MG63 (cell line): Measurements from ENCODE around the gene GPC6. TPM values are rescaled to one million over a fixed set of nuclear protein-coding genes. Genes with fewer than 3 reads are reported as not detected.
"Not testable (repeated sequence)": the region's sequence is repeated elsewhere in the genome, so short reads cannot be mapped to it uniquely, and the experiment has no call there.

ENCODE experiments used
- DNase-seq: peaks from one replicate; pipeline ENCODE4 v3.0.0-alpha.2; 2020
- H3K27me3 ChIP-seq: fragments of 250-450 bp; sonication (Bioruptor Pico); 2 replicates; pipeline ENCODE4 v1.5.1; 2020; ENCODE audit warnings: mild to moderate bottlenecking, moderate library complexity
- H3K36me3 ChIP-seq: fragments of 250-450 bp; sonication (Bioruptor Pico); 2 replicates; pipeline ENCODE4 v1.5.1; 2020; ENCODE audit warnings: mild to moderate bottlenecking, moderate library complexity
- H3K4me3 ChIP-seq: fragments of 250-450 bp; sonication (Bioruptor Pico); 2 replicates; pipeline ENCODE4 v1.5.1; 2020; ENCODE audit warnings: mild to moderate bottlenecking, moderate library complexity
- H3K9me3 ChIP-seq: fragments of 250-450 bp; sonication (Bioruptor Pico); 2 replicates; pipeline ENCODE4 v1.5.1; 2020; ENCODE audit warnings: mild to moderate bottlenecking, moderate library complexity
- total RNA-seq: library from RNA; depleted of rRNA; stranded (reverse); fragments of >200 nt; shearing (Covaris generic); gene quantifications from 2 replicates; pipeline ENCODE4 v1.2.3, GENCODE V29; 2014; ENCODE audit warnings: low replicate concordance

Gene GPC6
- total RNA-seq, 1 experiment from 2014 or later, result 4.1 TPM

DNA sequence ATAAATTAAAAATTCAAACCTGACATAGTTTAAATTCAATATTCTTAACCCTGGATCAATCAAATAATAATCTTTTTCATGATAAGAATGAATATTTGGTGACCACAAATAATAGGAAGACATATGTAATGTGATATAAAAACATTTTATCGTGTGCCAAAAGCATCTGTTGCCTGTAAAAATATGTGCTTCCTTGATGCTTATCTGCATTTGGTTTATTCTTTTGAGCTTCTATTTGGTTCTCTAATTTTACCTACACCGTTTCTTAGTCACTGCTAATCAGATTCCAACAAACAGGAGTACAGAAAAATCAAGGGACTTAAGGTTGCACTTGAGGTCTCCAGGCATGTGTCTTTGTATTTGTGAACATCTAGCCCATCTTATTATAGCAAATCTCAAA, 978.3 kb downstream of the GPC6 start:
- DNase-seq, result no peak
- Histone ChIP-seq H3K36me3 (no peaks in the 10 kb centered on the region), H3K4me3 (no peak overlapping the region), H3K27me3 (no peaks in the 10 kb centered on the region), H3K9me3 (no peaks in the 10 kb centered on the region)

DNA sequence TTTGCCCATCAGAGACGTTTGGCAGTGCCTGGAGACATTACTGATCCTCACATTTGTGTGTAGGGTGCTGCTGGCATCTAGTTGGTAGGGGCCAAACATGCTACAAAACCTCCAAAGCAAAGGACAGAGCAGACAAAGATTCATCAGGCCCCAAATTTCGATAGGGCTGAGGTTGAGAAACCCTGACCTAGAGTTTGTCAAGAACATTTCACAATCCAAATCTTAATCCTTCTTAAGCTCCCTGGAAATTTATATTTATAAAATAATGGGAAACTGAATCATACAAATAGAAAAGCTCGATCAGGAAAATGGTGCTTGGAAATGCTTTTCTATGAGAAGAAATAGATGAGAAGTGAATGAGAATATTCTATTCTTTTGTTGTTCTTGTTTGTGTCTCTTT, 979.3 kb downstream of the GPC6 start:
- no peak for DNase-seq
- Histone ChIP-seq H3K27me3 (no peaks in the 10 kb centered on the region), H3K9me3 (no peaks in the 10 kb centered on the region), H3K36me3 (no peaks in the 10 kb centered on the region), H3K4me3 (no peak overlapping the region)

- no peak for DNase-seq
- Histone ChIP-seq H3K27me3 (no peaks in the 10 kb centered on the region), H3K36me3 (no peaks in the 10 kb centered on the region), H3K9me3 (no peaks in the 10 kb centered on the region), H3K4me3 (no peak overlapping the region)
Observed at GRCh38 chr13:94209117-94209516, 982.5 kb downstream of the GPC6 start.

DNA sequence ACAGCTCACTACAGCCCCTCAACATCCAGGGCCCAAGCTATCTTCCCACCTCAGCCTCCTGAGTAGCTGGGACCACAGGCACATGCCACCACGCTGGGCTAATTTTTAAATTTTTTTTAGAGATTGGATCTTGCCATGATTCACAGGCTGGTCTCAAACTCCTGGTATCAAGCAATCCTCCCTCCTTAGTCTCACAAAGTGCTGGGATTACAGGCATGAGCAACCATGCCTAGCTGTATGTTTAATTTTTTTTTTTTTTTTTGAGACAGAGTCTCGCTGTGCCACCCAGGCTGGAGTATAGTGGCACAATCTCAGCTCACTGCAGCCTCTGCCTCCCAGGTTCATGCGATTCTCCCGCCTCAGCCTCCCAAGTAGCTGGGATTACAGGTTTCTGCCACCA, 983.3 kb downstream of the GPC6 start:
- not testable (repeated sequence) for H3K27me3 ChIP-seq, H3K36me3 ChIP-seq, DNase-seq, H3K9me3 ChIP-seq, H3K4me3 ChIP-seq

- no peaks in the 10 kb centered on the region for H3K27me3 ChIP-seq
Observed at GRCh38 chr13:94210816-94211215, 984.2 kb downstream of the GPC6 start.

DNA sequence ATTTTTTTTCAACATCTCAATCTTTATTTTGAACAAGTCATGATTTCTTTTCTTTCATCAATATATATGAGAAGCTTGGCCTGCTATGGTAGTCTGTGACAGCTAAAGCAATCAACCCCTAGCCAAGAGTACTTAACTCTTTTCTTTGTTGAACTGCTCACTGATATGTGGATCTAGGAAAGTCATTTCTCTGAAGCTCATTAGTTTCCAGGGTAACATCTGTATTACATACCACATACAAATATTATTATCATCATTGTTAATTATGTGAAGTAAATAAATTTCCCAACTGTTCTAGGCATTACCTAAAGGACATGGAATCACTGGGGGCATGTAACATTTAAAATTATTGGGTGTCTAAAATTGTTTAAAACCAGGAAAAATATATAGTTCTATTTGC, 985.6 kb downstream of the GPC6 start:
- Histone ChIP-seq H3K36me3 (no peaks in the 10 kb centered on the region), H3K4me3 (no peak overlapping the region), H3K27me3 (no peaks in the 10 kb centered on the region), H3K9me3 (no peaks in the 10 kb centered on the region)
- DNase-seq, result no peak

More at GRCh38 chr13:94210816-94211215, 984.2 kb downstream of the GPC6 start:
- Histone ChIP-seq H3K9me3 (no peaks in the 10 kb centered on the region), H3K36me3 (no peaks in the 10 kb centered on the region), H3K4me3 (no peak overlapping the region)
- no peak for DNase-seq

- no peak for DNase-seq
- no peak overlapping the region for H3K4me3 ChIP-seq
- H3K27me3 ChIP-seq, result no peaks in the 10 kb centered on the region
- H3K36me3 ChIP-seq, result no peaks in the 10 kb centered on the region
- H3K9me3 ChIP-seq, result no peaks in the 10 kb centered on the region
Observed at GRCh38 chr13:94214121-94214520, 987.5 kb downstream of the GPC6 start.

- Histone ChIP-seq H3K4me3 (no peak overlapping the region), H3K27me3 (no peaks in the 10 kb centered on the region), H3K36me3 (no peaks in the 10 kb centered on the region), H3K9me3 (no peaks in the 10 kb centered on the region)
- no peak for DNase-seq
Observed at GRCh38 chr13:94214975-94215374, 988.4 kb downstream of the GPC6 start.

DNA sequence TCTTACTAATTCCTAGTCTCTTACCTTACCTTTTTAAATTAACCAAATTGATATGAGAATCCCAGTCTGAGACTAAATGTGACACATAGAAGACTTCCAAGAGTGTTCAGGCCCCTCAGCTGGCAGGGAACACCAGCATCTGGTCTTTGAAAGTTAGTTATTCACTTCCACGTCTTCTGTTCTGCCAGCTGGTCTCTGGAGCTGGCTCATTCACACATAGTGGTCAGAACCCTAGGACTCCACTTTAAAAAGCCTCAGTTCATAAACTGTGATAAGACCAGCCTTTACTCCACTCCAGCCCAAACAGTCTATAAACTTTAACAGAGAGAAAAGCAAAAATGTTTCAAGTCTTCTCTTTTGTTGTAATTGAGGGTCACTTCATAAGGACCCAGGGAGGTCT, 989.9 kb downstream of the GPC6 start:
- no peak for DNase-seq
- Histone ChIP-seq H3K4me3 (no peak overlapping the region), H3K9me3 (no peaks in the 10 kb centered on the region), H3K36me3 (no peaks in the 10 kb centered on the region), H3K27me3 (no peaks in the 10 kb centered on the region)

- no peak for DNase-seq
- Histone ChIP-seq H3K9me3 (no peaks in the 10 kb centered on the region), H3K27me3 (no peaks in the 10 kb centered on the region), H3K4me3 (no peak overlapping the region), H3K36me3 (no peaks in the 10 kb centered on the region)
Observed at GRCh38 chr13:94217370-94217769, 990.8 kb downstream of the GPC6 start.

DNA sequence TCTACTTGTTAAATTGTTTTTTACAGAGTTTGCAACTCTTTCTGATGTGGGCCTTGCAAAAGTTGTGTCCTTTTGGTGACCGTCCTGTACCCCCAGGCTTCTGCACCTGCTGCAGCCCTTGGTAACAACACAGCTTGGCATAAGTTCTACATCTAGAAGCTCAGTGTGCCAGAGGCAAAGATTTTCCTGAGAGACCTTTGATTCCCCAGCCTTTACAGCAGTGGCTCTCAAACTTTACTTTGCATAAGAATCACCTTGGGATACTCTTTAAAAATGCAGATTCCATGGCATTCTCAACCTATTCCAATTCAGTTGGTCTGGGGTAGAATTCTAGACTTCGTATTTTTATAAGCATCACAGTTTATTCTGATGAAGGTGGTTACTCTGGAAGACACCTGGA, 991.9 kb downstream of the GPC6 start:
- Histone ChIP-seq H3K4me3 (no peak overlapping the region), H3K9me3 (no peaks in the 10 kb centered on the region), H3K36me3 (no peaks in the 10 kb centered on the region), H3K27me3 (no peaks in the 10 kb centered on the region)
- DNase-seq, result no peak

DNA sequence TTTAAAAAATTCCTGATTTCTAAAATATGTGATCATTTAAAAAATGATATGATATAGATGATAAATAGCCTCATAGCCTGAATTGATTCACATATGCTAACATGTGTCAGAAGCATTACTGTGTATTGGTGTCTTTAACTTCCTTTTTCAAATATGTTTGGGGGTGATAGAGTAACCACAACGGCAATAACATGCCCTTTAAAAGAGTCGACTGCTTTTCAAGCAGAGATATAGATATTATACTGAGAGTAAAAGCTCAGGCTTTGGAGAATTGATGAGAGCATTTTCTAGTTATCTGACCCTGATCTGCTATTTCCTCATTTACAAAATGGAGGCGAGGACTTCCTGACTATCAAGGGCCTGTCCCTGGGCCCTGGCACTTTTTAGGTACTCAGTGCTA, 992.3 kb downstream of the GPC6 start:
- H3K9me3 ChIP-seq, result no peaks in the 10 kb centered on the region
- no peaks in the 10 kb centered on the region for H3K36me3 ChIP-seq
- no peak overlapping the region for H3K4me3 ChIP-seq
- no peak for DNase-seq
- H3K27me3 ChIP-seq, result no peaks in the 10 kb centered on the region

DNA sequence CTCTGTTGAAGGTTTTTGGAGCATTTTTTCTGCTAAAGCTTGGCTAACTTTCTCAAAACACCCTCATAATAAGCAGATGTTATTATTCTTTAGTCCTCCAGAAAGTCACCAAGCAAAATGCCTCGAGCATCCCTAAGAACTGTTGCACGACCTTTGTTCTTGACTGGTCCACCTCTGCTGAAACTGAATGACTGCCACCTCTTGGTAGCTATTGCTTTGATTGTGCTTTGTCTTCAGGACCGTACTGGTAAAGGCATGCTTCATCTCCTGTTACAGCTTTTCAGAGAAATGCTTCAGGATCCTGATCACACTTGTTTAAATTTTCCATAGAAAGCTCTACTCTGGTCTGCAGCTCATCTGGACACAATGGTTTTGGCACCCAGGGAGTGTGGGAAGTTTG, 998.1 kb downstream of the GPC6 start:
- H3K9me3 ChIP-seq, result no peaks in the 10 kb centered on the region
- no peak for DNase-seq
- no peaks in the 10 kb centered on the region for H3K27me3 ChIP-seq
- H3K36me3 ChIP-seq, result no peaks in the 10 kb centered on the region
- no peak overlapping the region for H3K4me3 ChIP-seq

DNA sequence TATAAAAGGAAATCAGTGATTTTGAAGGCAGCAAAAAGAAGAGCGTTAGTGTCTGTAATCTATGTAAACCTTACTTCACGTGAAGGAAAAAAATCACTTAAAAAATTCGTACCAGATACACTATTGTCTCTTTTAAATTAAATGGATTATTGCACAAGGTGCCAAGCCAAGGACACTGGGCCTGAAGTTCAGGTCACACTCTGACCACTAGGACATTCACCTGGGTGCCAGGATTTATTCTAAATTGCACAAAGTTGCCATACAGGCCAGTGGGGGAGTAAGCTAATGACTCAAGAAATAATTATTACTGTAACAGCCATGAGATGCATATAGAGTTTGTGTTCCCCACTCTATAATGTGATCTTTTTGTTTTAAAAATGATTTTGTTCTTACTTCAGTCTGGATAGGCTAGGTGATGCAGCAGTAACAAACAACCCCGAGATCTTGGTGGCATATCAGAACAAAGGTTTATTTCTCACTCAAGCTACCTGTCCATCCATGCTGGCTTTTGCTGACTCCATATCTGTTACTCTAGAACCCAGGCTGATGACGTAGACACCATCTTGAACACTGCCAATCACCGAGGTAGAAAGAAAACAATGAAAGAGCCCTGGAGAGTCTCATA, 1000.8 kb downstream of the GPC6 start:
- Histone ChIP-seq H3K36me3 (no peaks in the 10 kb centered on the region), H3K9me3 (no peaks in the 10 kb centered on the region)

DNA sequence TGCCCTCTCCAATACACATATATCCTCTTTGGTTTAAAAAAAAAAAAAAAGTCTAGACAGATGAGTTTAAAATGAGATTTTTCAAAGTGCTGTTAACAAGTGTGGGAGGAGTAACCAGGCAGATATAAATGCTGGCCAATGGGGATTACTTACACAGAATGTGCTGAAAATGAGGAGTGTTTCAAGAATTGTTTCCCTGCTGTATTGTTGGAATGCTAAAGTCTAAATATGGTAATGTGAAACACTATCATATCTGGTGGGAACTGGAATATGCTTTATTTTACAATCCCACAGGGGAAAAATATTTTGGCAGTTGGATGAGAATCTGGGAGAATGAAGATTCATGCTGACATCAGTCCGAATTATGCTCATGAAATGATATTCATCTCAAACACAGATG, 1002.2 kb downstream of the GPC6 start:
- Histone ChIP-seq H3K9me3 (no peaks in the 10 kb centered on the region), H3K27me3 (no peaks in the 10 kb centered on the region), H3K4me3 (no peak overlapping the region), H3K36me3 (no peaks in the 10 kb centered on the region)
- DNase-seq, result no peak

More for the DNA sequence above, 1000.8 kb downstream of the GPC6 start:
- DNase-seq, result no peak
- H3K4me3 ChIP-seq, result no peak overlapping the region
- H3K27me3 ChIP-seq, result no peaks in the 10 kb centered on the region

- no peak overlapping the region for H3K4me3 ChIP-seq
- H3K9me3 ChIP-seq, result no peaks in the 10 kb centered on the region
- no peaks in the 10 kb centered on the region for H3K27me3 ChIP-seq
- DNase-seq, result no peak
- H3K36me3 ChIP-seq, result no peaks in the 10 kb centered on the region
Observed at GRCh38 chr13:94232161-94232950, 1005.7 kb downstream of the GPC6 start.

GRCh38 chr13:94232956-94233355, 1006.3 kb downstream of the GPC6 start:
- H3K36me3 ChIP-seq, result no peaks in the 10 kb centered on the region
- DNase-seq, result no peak
- peak overlapping the region; percentile 4; the same call in 1 of the 2 replicates for H3K4me3 ChIP-seq
- H3K9me3 ChIP-seq, result no peaks in the 10 kb centered on the region
- no peaks in the 10 kb centered on the region for H3K27me3 ChIP-seq

DNA sequence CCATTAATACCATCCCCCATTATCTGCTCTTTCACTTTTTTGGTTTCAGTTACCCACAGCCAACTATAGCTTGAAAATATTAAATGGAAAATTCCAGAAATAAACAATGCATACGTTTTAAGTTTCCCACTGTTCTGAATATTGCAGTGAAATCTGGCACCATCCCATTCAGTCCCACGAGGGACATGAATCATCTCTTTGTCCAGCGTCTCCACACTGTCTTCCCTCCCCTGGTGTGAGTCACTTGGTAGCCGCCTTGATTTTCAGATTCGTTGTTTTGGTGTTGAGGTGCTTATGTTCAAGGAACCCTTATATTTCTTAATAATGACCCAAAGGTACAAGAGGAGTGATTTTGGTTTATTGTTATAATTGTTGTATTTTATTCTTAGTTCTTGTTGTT, 1006.8 kb downstream of the GPC6 start:
- Histone ChIP-seq H3K27me3 (no peaks in the 10 kb centered on the region), H3K9me3 (no peaks in the 10 kb centered on the region), H3K4me3 (peak overlapping the region; percentile 4; the same call in 1 of the 2 replicates), H3K36me3 (no peaks in the 10 kb centered on the region)
- peak; percentile 82 for DNase-seq
